ENCODE results near the gene SLC28A2.
"Not testable (repeated sequence)": the region's sequence is repeated elsewhere in the genome, so short reads cannot be mapped to it uniquely, and the experiment has no call there.

SLC28A2 gene

DNA sequence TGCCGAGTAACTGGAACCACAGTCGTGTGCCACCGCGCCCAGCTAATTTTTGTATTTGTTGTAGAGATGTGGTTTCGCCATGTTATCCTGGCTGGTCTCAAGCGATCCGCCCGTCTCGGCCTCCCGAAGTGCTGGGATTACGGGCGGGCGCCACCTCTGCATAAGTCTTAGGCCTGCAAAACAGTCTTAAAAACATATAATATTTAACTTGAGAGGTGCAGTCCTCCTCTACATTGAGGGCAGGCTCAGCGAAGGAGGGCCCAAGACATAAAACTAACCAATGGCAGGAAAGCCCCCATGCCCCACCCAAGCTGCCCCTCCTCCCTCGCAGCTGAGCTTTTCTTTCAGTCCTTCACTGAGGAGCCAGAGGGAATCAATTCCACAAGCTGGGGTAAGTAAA is at the start of gene SLC28A2:
SLC28A2 (plus strand) TSS at position 347 of the 400 bp plus-strand sequence. CDS start 982 bp downstream, outside the sequence.
- no peak for ATAC-seq

DNA sequence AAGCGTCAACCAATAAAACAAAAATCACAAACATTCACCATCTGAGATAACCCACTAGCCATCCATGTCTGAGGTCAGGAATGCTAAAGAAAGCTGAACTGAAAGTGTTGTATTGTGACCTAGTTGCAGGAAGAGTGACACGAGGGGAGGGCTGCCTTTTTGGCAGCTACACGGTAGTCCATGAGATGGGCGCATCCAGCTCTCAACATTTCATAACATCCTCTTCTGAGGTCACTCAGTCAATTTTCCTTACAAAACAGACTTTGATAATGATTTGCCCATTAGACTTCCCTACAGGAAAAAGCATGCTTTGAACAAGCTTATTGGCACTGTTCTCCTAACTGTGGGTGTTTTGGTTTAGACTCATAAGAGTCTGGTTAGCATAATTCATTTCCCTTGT is 48.9 kb upstream of the SLC28A2 start:
- no peak for ATAC-seq

DNA sequence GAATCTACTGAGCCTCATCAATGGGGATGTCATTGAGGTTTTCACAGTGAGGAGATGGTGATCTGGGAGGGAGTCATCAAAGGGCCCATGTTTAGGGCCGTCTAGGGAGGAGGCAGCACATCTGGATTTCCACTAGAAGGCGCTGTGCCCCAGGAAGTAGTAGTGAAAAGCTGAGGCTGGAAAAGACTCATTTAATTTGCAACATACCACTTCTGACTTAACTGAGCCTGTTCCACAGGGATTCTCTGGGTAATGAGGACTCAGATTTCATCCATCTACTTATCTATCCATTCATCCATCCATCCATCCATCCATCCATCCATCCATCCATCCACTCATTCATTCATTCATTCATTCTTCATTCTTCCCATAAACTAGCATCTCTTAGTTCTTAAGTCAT is 46.8 kb upstream of the SLC28A2 start:
- ATAC-seq, result peak in 1 of 2 donors; percentile 12

- ATAC-seq, result no peak
These were observed 39.5 kb upstream of the SLC28A2 start for GRCh38 chr15:45212493-45212892.

DNA sequence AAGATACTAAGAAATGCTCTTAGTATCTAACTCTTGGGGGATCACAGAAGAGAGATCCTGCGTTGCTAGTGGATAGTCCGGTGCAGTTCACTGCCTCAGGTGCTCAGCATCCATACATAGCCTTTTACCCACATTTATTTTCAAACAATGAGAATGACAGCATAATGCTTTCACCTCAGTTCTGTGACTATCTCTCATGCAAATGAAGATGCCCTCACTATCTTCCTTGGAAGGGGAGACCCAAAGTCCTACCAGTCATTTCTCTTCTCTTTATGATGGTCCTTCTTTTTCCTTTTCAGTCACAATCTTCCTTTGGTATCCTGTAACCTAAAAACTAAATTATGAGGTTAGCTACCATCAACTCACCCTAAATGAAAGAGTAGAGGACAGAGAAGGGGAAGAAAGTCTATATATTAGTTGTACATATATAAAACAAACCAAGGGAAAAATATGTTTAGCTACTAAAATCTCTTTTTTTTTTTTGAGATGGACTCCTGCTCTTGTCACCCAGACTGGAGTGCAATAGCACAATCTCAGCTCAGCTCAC is 30.9 kb upstream of the SLC28A2 start:
- ATAC-seq, result no peak

DNA sequence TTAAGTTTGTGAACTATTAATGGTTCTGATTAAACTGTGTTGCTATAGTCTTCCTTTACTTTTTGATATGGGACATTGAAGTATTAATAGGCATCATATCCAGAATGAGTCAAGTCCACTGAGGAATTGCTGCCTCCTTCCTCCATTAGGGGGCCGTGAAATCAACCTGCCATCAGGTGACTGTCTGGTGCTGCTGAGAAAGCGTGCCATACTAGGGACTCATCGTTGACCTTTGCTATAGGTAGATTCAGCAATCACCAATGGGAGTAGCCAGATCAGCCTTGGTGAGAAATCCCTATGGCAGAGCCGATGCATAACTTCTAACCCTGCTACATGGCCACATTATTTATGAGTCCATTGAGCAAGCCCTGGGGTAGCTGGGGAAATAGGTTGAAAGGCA is 30.1 kb upstream of the SLC28A2 start:
- no peak for ATAC-seq

- ATAC-seq, result no peak
These were observed 27.3 kb upstream of the SLC28A2 start for GRCh38 chr15:45224621-45225217.

DNA sequence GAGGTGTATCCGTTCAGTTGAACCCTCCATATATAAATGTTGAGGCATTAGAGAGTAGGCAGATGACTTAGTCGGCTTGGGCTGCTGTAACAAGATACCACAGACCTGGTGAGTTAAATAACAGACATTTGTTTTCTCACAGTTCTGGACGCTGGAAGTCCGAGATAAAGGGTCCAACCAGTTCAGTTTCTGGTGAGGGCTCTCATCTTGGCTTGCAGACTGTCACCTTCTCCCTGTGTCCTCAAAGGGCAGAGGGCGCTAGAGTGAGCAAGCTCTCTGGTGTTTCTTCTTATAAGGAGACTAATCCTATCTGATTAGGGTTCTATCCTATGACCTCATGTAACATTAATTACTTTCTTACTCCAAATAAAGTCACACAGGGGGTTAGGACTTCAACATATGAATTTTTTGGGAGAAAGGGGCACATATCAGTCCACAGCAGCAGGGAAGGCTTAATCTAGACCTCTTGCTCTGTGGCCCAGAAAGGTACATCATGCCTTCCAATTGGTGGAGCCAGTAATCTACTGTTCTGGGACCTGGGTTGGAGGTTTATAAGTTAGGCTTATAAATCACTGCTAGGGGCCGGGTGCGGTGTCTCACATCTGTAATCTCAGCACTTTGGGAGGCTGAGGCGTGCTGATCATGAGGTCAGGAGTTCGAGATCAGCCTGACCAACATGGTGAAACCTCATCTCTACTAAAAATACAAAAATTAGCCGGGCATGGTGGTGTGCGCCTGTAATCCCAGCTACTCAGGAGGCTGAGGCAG is 26.3 kb upstream of the SLC28A2 start:
- no peak for ATAC-seq

- no peak for ATAC-seq
These were observed 23.1 kb upstream of the SLC28A2 start for GRCh38 chr15:45228931-45229330.

GRCh38 chr15:45230245-45230965 is 21.6 kb upstream of the SLC28A2 start:
- no peak for ATAC-seq

DNA sequence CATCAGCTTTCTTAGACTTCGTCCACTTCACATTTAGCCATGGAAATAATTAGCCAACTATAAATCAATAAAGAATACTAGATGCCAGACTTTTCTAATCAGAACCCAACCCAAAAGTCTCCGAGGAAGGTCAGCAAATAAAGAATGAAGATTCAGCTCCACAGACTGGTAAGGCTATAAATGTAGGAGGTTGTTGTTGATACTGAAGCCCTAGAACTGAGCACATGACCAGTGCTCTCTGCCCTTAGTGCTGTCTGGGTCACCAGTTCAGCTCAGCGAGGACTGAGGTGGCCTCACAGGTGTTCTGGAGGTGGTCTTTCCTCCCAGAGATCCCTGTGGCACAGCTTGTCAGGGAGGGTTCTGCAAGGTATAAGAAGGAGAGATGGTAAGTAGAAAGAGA is 20.9 kb upstream of the SLC28A2 start:
- ATAC-seq, result no peak

GRCh38 chr15:45231864-45232562 is 20.0 kb upstream of the SLC28A2 start:
- no peak for ATAC-seq

DNA sequence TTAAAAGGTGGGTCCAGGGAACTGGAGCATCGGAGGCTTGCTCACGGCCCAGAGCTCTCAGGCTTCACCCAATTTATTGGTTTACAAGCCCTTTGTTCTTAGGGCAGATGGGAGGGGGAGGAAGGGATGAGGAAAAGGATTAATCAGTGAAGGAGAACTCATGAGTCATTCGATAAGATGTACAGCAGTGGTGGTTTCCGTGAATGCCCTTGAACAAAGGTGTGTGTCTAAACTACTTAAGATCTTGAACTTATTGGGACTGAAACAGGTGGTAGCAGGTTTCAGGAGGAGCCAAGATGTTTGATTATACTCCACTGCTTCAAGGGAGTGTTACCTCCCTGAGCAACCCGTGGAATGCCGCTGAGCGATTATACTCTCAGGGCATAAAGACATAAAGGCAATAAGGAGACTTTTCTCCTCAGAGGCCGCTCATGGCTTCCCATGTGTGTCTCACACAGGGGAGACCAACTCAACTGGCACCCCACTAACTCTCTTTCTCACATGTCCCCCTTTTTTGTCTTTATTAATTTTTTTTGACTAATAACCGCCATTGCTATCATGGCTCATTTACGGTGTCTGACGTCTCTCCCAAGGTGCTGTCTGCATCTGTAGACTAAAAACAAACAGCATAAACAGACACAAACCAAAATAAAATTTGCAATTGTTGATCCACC is 17.3 kb upstream of the SLC28A2 start:
- ATAC-seq, result no peak

DNA sequence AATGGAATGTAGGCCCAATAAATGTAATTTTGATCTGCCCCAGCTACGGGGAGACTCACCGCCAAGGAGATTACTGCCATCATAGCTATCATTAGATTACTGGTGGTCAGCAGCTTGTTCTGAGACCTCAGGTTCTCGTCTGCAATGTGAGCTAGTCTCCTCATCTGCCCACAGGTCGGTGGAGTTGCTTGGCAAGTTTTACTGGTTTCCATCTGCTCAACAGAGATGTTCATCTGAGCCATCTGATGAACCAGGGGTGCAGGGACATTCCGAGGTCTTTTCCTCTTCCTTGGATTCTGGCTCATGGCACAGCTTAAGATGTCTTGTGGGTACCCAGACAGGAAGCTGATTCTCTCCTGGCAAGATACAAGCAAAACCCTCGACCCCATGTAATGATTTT is 15.2 kb upstream of the SLC28A2 start:
- ATAC-seq, result not testable (repeated sequence)

GRCh38 chr15:45242289-45242688 is 9.7 kb upstream of the SLC28A2 start:
- no peak for ATAC-seq

GRCh38 chr15:45249125-45249780 is 2.8 kb upstream of the SLC28A2 start:
- ATAC-seq, result no peak

- no peak for ATAC-seq
These were observed 1.3 kb downstream of the SLC28A2 start for GRCh38 chr15:45253330-45253729.

DNA sequence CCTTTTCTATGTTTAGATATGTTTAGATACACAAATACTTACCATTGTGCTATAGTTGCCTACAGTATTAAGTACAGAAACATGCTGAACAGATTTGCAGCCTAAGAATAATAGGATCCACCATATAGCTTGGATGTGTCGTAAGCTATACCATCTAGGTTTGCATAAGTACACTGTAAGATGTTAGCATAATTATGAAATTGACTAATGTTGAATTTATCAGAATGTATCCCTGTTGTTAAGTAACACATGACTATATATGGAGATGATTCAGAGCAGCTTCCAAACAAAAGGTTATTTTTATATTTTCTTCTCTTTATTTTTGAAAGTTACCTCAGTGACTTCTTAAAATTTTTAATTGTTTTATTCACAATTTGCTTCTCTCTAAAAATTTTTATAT is 2.4 kb downstream of the SLC28A2 start:
- ATAC-seq, result no peak

DNA sequence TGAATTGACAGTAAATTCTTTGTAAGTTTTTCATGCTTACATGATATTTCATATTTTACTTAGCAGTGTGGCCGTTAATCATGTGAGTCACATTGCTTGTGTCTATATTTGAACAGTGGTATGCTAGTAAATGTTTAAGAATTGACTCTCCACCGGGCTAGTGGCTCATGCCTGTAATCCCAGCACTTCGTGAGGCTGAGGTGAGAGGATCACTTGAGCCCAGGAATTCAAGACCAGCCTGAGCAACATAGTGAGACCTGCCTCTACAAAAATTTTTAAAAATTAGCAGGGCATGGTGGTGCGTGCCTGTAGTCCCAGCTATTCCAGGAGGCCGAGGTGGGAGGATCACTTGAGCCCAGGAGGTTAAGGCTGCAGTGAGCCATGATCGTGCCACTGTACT is 2.8 kb downstream of the SLC28A2 start:
- not testable (repeated sequence) for ATAC-seq

- ATAC-seq, result no peak
These were observed 7.8 kb downstream of the SLC28A2 start for GRCh38 chr15:45259796-45260195.

DNA sequence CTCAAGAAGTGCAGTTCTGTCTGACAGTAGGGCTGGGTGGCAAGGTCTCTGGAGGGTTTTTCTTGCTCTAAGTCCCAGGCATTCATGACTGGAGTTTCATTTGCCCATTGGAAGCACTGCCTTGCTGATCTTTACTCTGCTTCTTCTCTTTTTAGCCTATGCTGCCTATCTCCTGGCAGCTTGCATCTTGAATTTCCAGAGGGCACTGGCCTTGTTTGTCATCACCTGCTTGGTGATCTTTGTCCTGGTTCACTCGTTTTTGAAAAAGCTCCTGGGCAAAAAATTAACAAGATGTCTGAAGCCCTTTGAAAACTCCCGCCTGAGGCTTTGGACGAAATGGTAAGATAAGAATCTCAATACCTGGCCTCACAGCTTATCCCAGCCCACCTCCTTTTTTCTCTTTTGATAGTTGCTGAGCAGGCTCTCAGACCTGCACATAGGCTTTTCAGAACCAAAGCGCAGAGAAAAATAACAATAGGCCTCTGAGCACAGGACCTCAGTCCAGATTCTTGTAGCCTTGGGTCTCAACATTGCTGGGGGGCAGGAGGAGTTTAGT is 10.9 kb downstream of the SLC28A2 start:
- ATAC-seq, result no peak
